Endodermal cell (in vitro differentiated cells): ENCODE results near the gene PPP1R37. TPM values are rescaled to one million over a fixed set of nuclear protein-coding genes. Genes with fewer than 3 reads are reported as not detected.

Experiments
- DNase-seq: peaks from one replicate; pipeline ENCODE4 v3.0.0-alpha.2; 2017
- H3K27ac ChIP-seq: 2 replicates; pipeline ENCODE4 v1.5.1; 2013; ENCODE audit warnings: mild to moderate bottlenecking, low read depth, low read length, moderate library complexity
- H3K27me3 ChIP-seq: 2 replicates; pipeline ENCODE4 v1.6.1; 2013; ENCODE audit warnings: mild to moderate bottlenecking, low read length, moderate library complexity; ENCODE audit not compliant: insufficient read depth, control insufficient read depth, poor library complexity, severe bottlenecking
- H3K36me3 ChIP-seq: 2 replicates; pipeline ENCODE4 v1.7.0; 2013; ENCODE audit warnings: mild to moderate bottlenecking, low read length, moderate library complexity; ENCODE audit not compliant: control insufficient read depth, insufficient read depth
- H3K4me1 ChIP-seq: one replicate; pipeline ENCODE4 v1.7.0; 2013; ENCODE audit warnings: low read length; ENCODE audit not compliant: control insufficient read depth, insufficient read depth
- H3K4me3 ChIP-seq: 2 replicates; pipeline ENCODE4 v1.5.1; 2013; ENCODE audit warnings: mild to moderate bottlenecking, low read length, moderate library complexity
- H3K9ac ChIP-seq: 2 replicates; pipeline ENCODE4 v1.6.1; 2013; ENCODE audit warnings: mild to moderate bottlenecking, low read length, moderate library complexity; ENCODE audit not compliant: poor library complexity, severe bottlenecking; ENCODE audit errors: extremely low read depth
- H3K9me3 ChIP-seq: 2 replicates; pipeline ENCODE4 v1.6.1; 2013; ENCODE audit warnings: mild to moderate bottlenecking, low read length, moderate library complexity; ENCODE audit not compliant: control insufficient read depth
- H3K27ac Mint-ChIP-seq: 2 replicates; pipeline ENCODE4 v1.8.0; 2020; ENCODE audit warnings: mixed read lengths
- H3K27me3 Mint-ChIP-seq: 2 replicates; pipeline ENCODE4 v1.8.0; 2021; ENCODE audit warnings: mild to moderate bottlenecking, mixed read lengths; ENCODE audit not compliant: insufficient read depth
- H3K36me3 Mint-ChIP-seq: 2 replicates; pipeline ENCODE4 v1.8.0; 2020; ENCODE audit warnings: low read depth, mixed read lengths
- H3K4me1 Mint-ChIP-seq: 2 replicates; pipeline ENCODE4 v1.8.0; 2020; ENCODE audit warnings: mixed read lengths
- H3K4me3 Mint-ChIP-seq: 2 replicates; pipeline ENCODE4 v1.8.0; 2020; ENCODE audit warnings: mild to moderate bottlenecking, moderate library complexity, mixed read lengths
- H3K9me3 Mint-ChIP-seq: 2 replicates; pipeline ENCODE4 v1.8.0; 2020; ENCODE audit warnings: mild to moderate bottlenecking, mixed read lengths
- WGBS, 2 experiments: methylation state at CpG; one replicate each; pipeline versions ENCODE4 v1.1.5 to v1.1.7; 2013; ENCODE audit warnings: missing lambda C conversion rate in 2 of 2, mixed read lengths in 1 of 2; ENCODE audit not compliant: insufficient coverage in 1 of 2, insufficient read length in 1 of 2; 5-methylcytosine and 5-hydroxymethylcytosine counted together
- total RNA-seq, 2 donors: library from RNA; stranded (reverse); fragmentation: NEBNext Ultra II Directional in 1 of 2; extraction: Animal tissue kit (Norgen Biotek cat#: 25700) in 1 of 2; gene quantifications; 2 replicates in 1 of 2; 3 replicates in 1 of 2; pipeline ENCODE4 v1.2.1, GENCODE V29; 2021
- TF ChIP-seq, protein P1 (sequence below): fragments of 200-600 bp; sonication (generic); conservative IDR thresholded peaks from 2 replicates; pipeline ENCODE4 v1.5.0; 2021; ENCODE audit warnings: antibody characterized with exemption, mild to moderate bottlenecking

PPP1R37 gene
- total RNA-seq, 2 donors from 2014 or later = 23.6 to 32.5 TPM

DNA sequence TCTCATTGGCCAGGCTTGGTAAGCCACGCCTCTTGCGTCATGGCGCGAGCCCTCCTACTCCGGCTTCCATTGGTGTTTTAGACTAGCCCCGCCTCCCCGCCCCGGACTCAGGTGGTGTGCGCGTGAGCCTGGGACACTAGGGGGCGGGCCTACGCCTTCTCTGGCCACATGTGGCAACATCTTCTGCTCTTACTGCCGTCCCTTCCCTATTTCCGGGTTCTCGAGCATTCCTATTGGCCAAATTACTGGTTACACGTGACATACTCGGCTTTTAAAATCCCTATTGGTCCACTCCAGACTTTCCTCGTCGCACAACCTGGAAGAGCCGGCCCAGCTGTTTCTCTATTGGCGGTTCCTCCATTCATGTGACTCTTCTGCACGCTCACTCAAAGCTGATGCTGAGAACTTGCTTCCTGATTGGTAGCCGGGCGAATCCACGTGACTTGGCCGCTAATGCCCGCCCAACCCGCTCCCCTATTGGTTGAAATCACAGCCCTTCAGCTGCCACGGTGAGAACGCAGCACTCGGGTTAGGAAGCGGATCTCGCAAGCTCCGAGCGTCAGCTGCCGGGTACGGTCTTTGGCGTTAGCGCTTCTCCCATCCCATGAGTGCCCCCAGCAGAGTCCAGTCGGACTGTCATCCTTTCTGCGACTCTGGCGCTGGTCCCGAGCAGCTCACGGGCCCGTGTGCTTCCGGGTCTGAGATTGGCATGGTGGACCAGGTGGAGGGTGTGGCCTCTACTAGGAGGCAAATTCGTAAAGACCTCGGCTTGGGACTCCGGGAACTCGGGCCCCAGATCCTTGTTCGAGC, 85.5 kb downstream of the PPP1R37 start, which contains the start of gene BLOC1S3:
TSS of gene BLOC1S3 (plus strand) at position 523 of the 810 bp plus-strand sequence. CDS start 513 bp downstream, outside the sequence.
- Mint-ChIP-seq H3K4me1 (peaks cover 2% of the 10 kb centered on the region), H3K27me3 (peaks cover 2% of the 10 kb centered on the region), H3K4me3 (peak within 1 kb of the TSS; percentile 87), H3K36me3 (peaks cover 4% of the 10 kb centered on the region), H3K9me3 (no peaks in the 10 kb centered on the region), H3K27ac (peak within 1 kb of the TSS; percentile 95)
- 0% methylated on average over 43 to 51 of the region's 51 CpGs for WGBS, 2 experiments
- peak; percentile 100 for DNase-seq
- H3K4me1 ChIP-seq = no peaks in the 10 kb centered on the region
- no peaks in the 10 kb centered on the region for H3K9me3 ChIP-seq
- H3K27ac ChIP-seq = peak within 1 kb of the TSS; percentile 66
- H3K36me3 ChIP-seq = peaks cover 8% of the 10 kb centered on the region
- peak within 1 kb of the TSS; percentile 73 for H3K9ac ChIP-seq
- peak within 1 kb of the TSS; percentile 96 for H3K4me3 ChIP-seq
- H3K27me3 ChIP-seq = no peaks in the 10 kb centered on the region
- TF ChIP-seq, protein P1, sequence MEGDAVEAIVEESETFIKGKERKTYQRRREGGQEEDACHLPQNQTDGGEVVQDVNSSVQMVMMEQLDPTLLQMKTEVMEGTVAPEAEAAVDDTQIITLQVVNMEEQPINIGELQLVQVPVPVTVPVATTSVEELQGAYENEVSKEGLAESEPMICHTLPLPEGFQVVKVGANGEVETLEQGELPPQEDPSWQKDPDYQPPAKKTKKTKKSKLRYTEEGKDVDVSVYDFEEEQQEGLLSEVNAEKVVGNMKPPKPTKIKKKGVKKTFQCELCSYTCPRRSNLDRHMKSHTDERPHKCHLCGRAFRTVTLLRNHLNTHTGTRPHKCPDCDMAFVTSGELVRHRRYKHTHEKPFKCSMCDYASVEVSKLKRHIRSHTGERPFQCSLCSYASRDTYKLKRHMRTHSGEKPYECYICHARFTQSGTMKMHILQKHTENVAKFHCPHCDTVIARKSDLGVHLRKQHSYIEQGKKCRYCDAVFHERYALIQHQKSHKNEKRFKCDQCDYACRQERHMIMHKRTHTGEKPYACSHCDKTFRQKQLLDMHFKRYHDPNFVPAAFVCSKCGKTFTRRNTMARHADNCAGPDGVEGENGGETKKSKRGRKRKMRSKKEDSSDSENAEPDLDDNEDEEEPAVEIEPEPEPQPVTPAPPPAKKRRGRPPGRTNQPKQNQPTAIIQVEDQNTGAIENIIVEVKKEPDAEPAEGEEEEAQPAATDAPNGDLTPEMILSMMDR = peak; percentile 74

DNA sequence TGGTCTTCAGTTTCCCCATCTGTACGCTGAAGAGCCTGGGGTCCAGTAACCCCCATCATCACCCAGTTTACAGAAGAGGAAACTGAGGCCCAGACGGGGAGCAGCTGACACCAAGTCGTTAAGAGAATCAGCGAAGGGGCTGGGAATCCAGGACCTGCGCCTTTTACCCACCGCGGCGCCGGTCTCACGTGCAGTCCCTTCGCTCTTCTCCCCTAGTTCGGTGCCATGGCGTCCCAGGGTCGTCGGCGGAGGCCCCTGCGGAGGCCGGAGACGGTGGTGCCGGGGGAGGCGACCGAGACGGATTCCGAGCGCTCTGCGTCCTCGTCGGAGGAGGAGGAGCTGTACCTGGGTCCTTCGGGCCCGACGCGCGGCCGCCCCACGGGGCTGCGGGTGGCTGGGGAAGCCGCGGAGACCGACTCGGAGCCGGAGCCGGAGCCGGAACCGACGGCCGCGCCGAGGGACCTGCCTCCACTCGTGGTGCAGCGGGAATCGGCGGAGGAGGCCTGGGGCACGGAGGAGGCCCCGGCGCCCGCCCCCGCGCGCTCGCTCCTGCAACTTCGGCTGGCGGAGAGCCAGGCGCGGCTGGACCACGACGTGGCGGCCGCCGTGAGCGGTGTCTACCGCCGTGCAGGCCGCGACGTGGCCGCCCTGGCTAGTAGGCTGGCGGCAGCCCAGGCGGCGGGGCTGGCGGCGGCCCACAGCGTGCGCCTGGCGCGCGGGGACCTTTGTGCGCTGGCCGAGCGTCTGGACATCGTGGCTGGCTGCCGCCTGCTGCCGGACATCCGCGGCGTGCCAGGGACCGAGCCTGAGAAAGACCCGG, 86.3 kb downstream of the PPP1R37 start:
- H3K4me3 Mint-ChIP-seq = peak overlapping the region; percentile 87

DNA sequence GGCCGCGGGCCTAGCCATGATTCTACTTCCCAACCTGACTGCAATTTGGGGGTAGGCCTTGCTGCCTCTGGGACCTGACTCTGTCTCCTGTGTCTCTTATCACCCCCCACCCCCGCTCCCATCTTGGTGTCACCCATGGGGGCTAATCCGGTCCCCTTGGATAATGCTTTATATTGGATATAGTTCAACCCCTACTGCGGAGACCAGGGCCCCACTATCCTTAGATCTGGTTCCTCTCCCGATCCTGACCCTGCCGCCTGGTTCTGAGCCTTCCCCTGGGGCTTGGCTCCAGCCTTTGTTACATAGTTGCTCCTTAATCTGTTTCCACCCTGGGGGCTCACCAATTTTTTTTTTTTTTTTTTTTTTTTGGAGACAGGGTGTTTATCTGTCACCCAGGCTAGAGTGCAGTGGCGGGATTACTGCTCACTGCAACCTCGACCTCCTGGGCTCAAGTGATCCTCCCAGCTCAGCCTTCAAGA, 87.0 kb downstream of the PPP1R37 start:
- no peak overlapping the region for H3K27ac ChIP-seq
- H3K4me3 Mint-ChIP-seq = peak overlapping the region; percentile 87
- WGBS, 2 experiments = 69 to 80% methylated on average over 1 to 9 of the region's 9 CpGs

More for the DNA sequence above, 86.3 kb downstream of the PPP1R37 start:
- H3K27me3 ChIP-seq = no peaks in the 10 kb centered on the region
- H3K9ac ChIP-seq = peak overlapping the region; percentile 73
- TF ChIP-seq, protein P1 = no peak
- peak overlapping the region; percentile 92 for H3K4me3 ChIP-seq
- peak; percentile 65 for DNase-seq
- Mint-ChIP-seq H3K27ac (peak overlapping the region; percentile 95), H3K4me1 (peaks cover 2% of the 10 kb centered on the region), H3K27me3 (peaks cover 2% of the 10 kb centered on the region), H3K36me3 (peaks cover 4% of the 10 kb centered on the region), H3K9me3 (no peaks in the 10 kb centered on the region)
- H3K4me1 ChIP-seq = no peaks in the 10 kb centered on the region
- H3K9me3 ChIP-seq = no peaks in the 10 kb centered on the region
- H3K36me3 ChIP-seq = peaks cover 8% of the 10 kb centered on the region
- no peak overlapping the region for H3K27ac ChIP-seq
- 1 to 4% methylated on average over 58 to 97 of the region's 97 CpGs for WGBS, 2 experiments

More for the DNA sequence above, 87.0 kb downstream of the PPP1R37 start:
- peak overlapping the region; percentile 73 for H3K9ac ChIP-seq
- H3K27ac Mint-ChIP-seq = no peak overlapping the region
- H3K4me1 ChIP-seq = no peaks in the 10 kb centered on the region
- H3K36me3 ChIP-seq = peaks cover 8% of the 10 kb centered on the region
- peak overlapping the region; percentile 92 for H3K4me3 ChIP-seq
- no peaks in the 10 kb centered on the region for H3K9me3 Mint-ChIP-seq
- H3K27me3 Mint-ChIP-seq = peaks cover 2% of the 10 kb centered on the region
- H3K4me1 Mint-ChIP-seq = peaks cover 2% of the 10 kb centered on the region
- peaks cover 4% of the 10 kb centered on the region for H3K36me3 Mint-ChIP-seq
- H3K9me3 ChIP-seq = no peaks in the 10 kb centered on the region
- H3K27me3 ChIP-seq = no peaks in the 10 kb centered on the region
- no peak for DNase-seq
- TF ChIP-seq, protein P1 = no peak
